ENCODE measurements around the gene TFAP2D.

DNA sequence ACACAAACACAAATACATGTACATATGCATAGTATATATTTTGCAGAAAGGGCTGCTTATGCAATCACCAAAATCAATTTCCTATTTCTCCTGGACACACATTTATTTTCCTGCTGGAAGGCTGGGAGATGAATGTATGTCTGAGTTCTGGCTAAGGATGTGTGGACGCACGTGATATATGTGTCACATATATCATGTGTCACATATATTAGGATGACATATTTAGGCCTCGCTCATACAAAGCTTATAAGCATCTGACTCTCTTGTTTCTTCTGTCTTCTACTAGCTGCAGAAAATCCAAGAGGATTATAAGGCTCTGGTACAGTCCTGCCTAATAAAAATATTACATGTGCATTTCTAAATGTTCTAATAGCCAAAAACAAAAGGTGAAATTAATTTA is 47.2 kb upstream of the TFAP2D start:
- TF ChIP-seq ZNF239 (tag by site-specific recombination; IDR thresholded peaks at IDR 0.05) = no peak
- no peak for TF ChIP-seq ZNF140 (tag by site-specific recombination; IDR thresholded peaks at IDR 0.05)
- TF ChIP-seq, protein P1, sequence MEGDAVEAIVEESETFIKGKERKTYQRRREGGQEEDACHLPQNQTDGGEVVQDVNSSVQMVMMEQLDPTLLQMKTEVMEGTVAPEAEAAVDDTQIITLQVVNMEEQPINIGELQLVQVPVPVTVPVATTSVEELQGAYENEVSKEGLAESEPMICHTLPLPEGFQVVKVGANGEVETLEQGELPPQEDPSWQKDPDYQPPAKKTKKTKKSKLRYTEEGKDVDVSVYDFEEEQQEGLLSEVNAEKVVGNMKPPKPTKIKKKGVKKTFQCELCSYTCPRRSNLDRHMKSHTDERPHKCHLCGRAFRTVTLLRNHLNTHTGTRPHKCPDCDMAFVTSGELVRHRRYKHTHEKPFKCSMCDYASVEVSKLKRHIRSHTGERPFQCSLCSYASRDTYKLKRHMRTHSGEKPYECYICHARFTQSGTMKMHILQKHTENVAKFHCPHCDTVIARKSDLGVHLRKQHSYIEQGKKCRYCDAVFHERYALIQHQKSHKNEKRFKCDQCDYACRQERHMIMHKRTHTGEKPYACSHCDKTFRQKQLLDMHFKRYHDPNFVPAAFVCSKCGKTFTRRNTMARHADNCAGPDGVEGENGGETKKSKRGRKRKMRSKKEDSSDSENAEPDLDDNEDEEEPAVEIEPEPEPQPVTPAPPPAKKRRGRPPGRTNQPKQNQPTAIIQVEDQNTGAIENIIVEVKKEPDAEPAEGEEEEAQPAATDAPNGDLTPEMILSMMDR (tag by site-specific recombination; IDR thresholded peaks at IDR 0.05) = no peak
- TF ChIP-seq, protein P2, sequence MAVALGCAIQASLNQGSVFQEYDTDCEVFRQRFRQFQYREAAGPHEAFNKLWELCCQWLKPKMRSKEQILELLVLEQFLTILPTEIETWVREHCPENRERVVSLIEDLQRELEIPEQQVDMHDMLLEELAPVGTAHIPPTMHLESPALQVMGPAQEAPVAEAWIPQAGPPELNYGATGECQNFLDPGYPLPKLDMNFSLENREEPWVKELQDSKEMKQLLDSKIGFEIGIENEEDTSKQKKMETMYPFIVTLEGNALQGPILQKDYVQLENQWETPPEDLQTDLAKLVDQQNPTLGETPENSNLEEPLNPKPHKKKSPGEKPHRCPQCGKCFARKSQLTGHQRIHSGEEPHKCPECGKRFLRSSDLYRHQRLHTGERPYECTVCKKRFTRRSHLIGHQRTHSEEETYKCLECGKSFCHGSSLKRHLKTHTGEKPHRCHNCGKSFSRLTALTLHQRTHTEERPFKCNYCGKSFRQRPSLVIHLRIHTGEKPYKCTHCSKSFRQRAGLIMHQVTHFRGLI (tag by site-specific recombination; IDR thresholded peaks at IDR 0.05) = no peak
- TF ChIP-seq ZNF266 (tag by site-specific recombination; IDR thresholded peaks at IDR 0.05; ENCODE audit: low read depth) = no peak
- TF ChIP-seq, protein P3, sequence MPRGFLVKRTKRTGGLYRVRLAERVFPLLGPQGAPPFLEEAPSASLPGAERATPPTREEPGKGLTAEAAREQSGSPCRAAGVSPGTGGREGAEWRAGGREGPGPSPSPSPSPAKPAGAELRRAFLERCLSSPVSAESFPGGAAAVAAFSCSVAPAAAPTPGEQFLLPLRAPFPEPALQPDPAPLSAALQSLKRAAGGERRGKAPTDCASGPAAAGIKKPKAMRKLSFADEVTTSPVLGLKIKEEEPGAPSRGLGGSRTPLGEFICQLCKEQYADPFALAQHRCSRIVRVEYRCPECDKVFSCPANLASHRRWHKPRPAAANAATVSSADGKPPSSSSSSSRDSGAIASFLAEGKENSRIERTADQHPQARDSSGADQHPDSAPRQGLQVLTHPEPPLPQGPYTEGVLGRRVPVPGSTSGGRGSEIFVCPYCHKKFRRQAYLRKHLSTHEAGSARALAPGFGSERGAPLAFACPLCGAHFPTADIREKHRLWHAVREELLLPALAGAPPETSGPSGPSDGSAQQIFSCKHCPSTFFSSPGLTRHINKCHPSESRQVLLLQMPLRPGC (tag by site-specific recombination; IDR thresholded peaks at IDR 0.05) = no peak
- TF ChIP-seq ZNF24 (tag by site-specific recombination; IDR thresholded peaks at IDR 0.05) = no peak
